T-helper 2 cell treated with Interferon-gamma antibody and Interleukin-4, amounts not matched to agents 100 ng/mL and 5 ng/mL, for 36 hours (primary cell): Measurements from ENCODE around the gene MYO18A. TPM values are rescaled to one million over a fixed set of nuclear protein-coding genes. Genes with fewer than 3 reads are reported as not detected.

Experiments used
- intact Hi-C: fragments of 100-400 bp; cut with micrococcal nuclease; formaldehyde crosslinking; loops from one replicate; pipeline ENCODE4 v1.15.1; 2023
- total RNA-seq: library from RNA; stranded (reverse); gene quantifications from 2 replicates; pipeline ENCODE4 v1.2.3, GENCODE V29; 2022

Gene MYO18A
- total RNA-seq, 1 donor from 2014 or later: 101 TPM

DNA sequence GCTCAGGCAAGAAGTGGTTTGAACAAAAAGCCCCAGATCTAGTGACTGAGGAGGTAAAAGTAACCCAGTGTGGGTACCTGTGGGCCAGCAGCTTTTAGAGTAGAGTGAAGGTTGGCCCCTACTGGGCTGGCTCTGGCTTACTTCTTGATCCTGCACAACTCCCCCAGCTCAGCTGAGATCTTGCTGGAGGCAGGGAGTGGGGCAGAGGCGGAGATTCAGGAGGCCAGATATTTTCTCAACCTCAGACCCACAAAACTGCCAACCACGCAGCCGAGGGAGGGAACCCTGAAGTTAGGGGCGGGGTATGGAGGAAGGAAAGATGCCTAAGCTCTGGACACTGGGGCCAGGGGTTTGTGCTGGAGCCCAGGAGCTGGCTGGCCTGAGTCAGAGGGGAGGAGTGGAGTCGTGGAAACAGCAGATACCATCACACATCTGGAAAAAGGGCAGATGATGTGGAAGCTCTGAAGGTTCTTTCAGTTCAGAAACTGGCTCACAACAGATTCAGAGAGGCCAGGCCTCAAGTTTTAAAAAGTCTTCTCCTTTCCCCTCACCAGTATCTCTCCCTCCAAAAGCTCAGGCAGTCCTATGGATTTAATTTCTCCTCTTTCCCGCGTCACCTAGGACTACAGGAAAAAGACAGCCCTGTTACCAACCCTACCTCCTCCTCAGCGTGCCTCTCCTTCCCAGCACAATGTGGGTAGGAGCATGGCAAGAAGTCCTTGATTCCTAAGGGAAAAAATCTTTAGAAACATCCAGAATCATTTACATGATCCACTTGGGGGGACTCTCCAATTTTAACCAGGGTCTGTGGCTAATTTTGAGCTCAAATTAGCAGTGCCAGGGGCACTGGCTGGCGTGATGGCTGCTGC is 48.1 kb downstream of the MYO18A start:
- intact Hi-C loops: no loop called here

DNA sequence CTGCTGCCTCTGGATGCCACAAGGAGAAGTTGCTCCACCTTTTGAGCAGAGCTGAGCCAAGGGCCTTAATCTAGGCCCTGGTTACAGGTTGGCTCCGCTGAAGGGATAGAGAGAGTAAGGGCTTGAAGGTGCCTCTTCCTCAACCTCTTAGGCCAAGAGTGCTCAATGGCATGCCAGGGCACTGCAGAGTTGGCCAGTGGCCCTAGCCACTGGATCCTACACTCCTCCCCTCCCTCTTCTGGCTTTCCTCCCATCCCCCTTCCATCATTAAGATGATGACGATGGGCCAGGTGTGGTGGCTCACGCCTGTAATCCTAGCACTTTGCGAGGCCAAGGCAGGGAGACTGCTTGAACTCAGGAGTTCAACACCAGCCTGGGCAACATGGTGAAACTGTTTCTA is 50.5 kb downstream of the MYO18A start:
- intact Hi-C loops: no loop called here

DNA sequence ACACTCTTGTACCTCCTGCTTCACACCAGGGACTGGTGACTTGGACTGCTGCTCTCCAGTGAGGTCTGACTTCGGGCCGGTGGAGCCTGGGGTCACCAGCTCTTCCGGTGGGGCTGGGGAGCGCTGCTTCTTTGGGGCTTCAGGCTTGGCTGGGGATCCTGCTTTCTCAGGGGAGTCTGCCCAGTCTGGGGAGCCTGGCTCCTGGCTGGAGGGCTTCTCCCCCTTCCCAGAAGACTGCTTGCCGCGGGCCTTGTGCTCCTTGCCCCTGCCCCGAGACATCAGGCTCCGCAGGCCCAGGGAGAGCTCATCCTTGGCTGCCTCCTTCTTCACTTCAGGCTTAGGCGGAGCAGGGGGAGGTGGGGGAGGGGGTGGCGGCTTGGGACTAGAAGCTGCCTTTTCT is 52.4 kb downstream of the MYO18A start:
- intact Hi-C loops: no loop called here

DNA sequence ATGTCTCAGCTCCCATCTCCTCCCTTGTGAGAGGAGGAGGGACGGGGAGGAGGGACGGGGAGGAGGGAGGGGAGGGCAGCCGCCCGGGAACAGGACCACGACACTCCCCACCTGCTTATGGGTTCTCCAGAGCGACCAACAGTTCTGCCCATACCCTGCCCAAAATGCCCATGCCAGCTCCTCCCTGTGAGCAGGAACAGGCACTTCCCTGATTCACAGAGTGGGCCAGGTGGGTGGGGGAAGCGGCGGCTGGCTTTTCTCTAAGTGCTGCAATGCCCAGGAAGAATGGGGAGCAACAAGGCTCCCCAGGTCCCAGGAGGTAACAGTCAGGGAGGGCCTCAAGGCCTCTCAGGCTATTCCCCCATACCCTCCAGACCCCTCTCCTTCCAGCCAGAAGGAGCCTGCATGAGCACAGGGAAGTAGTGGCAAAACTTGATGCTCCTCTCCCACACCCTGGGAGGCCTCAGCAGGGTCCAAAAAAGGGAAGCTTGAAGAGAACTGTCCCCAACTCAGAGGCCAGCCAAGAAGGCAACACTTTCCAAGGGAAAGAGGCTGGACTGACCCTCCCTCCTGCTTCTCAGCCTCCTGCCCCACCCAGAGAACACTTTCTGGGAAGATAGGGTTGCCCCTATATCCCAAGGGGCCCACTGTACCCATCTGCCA is 53.8 kb downstream of the MYO18A start:
- intact Hi-C loops: no loop called here

DNA sequence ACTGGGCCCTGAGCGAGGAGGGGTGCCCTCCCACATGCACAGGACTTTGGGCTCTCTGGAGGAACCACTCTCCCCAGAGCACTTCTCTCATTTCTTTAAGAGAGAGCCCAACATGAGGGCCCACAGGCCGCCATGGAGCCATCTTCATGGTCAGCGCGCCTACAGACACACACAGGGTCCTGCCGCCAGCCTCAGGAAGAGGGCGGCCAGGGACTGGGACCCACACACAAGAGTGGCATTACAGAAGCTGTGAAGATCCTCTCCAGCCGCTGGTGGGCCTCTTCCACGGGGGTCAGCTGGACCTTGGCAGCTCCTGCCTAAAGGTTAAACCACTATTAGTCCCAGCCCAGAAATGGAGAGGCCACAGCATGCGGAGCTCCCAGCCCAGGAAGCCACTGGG is 54.5 kb downstream of the MYO18A start:
- intact Hi-C loops: no loop called here

DNA sequence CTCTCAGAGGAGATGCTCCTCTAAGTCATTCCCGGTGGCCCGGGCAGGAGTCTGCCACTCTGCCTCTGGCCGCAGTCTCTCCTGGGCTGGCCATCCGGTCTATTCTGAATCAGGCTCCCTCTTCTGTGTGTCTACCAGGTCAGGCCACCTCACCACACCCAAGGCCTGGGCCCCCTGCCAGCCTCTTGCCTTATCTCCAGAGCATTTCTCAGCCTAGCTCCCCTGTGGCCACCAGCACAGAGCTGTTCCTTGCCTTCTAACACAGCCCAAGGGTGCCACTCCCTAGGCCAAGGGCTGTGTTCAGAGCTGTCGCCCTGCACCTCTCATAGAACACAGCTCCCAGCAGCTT is 55.3 kb downstream of the MYO18A start:
- intact Hi-C loops: loop anchor here (1.0 kb wide), 1 partner anchor 15 kb away; no protein-coding TSS in a partner anchor

DNA sequence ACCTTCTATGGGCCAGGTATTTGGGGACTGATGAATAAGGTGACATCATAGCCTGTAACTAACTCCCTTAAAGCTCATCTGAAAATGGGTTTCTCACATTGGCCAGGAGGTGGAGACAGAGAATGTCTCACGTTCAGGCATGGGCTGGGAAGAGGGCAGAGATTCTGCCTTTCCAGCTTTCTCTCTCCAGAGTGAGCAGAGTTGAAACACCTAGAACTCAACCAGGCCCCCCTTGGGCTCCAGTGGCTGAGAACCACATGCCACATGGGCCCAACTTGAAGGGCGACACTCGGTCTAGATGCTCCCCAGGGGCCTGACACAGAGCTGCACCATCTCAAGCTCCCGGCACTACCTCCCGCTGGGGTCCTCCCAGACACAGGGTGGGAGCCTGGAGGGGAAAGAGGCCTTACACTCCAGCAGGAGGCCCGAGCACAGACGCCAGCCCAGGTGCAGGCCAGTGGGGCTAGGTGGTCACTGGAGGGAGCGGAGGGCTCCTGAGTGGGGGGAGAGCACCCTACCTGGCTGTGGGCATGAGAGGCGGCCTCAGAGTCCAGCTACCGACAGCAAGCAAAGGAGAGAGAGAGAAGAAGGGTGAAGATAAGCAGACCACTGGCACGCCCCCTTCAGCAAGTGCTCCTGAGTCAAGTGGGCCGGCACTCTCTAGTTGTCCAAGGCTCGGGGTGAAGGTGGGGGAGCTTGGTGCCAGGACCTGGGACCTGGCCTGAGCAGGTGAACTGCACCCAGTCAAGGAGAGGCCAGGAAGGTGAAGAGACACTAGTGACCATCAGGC is 55.9 kb downstream of the MYO18A start:
- intact Hi-C loops: loop anchor here (1.0 kb wide), 1 partner anchor 16 kb away; no protein-coding TSS in a partner anchor

DNA sequence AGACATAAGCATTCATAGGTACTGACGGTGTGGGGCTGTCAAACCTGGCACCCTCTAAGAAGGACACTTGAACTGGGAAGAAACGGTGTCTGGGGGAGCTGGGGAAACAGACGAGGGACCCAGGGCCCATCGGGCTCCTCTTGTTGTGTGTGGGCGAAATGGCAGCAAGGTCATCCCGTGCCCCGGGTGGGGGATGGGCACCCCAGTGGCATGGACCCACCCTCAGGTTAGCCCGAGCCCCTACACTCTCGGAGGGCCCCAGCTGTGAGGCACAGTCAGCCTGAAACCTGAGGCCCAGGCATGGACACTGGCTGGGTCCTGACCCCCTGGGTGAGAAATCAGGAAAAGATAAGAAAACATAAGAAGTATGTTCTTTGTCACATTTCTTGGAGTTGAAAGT is 57.1 kb downstream of the MYO18A start:
- intact Hi-C loops: no loop called here

DNA sequence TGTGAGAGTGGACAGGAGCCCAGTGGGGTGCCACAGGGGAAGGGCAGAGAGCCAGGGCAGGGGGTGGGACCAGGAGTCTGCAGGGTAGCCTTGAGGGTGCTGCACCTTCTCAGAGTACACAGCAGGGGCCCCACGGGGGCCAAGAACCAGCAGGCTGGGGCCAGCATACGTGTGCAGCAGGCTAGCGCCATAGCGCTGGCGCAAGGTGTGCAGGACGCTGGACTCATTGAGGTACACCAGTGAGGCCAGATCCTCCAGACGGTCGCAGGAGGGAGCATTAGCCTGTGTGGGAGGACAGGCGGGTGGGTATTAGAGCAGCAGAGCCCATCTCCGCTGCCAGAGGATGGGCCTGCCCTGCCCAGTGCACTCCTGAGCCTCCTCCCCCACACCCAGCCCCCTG is 58.8 kb downstream of the MYO18A start:
- intact Hi-C loops: no loop called here

GRCh38 chr17:29120433-29120832 is 59.8 kb downstream of the MYO18A start:
- intact Hi-C loops: no loop called here

DNA sequence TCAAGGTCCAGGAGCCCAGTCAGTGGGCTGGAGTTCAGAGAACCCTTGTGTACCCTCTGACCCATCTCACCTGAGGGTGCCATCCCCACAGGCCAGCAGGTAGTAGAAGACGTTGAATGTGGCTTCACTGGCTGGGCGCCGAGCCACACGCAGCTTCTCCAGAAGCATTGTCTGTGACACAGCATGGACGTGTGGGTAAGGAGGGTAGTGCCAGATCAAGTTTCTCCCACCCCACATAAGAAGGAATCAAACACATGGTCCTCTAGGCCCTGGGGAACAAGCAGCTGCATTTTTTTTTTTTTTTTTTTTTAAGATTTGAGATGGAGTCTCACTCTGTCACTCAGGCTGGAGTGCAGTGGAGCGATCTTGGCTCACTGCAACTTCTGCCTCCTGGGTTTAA is 60.9 kb downstream of the MYO18A start:
- intact Hi-C loops: loop anchor here (5.0 kb wide), 1 partner anchor 167 kb away; the partner anchor contains the start of gene PHF12

DNA sequence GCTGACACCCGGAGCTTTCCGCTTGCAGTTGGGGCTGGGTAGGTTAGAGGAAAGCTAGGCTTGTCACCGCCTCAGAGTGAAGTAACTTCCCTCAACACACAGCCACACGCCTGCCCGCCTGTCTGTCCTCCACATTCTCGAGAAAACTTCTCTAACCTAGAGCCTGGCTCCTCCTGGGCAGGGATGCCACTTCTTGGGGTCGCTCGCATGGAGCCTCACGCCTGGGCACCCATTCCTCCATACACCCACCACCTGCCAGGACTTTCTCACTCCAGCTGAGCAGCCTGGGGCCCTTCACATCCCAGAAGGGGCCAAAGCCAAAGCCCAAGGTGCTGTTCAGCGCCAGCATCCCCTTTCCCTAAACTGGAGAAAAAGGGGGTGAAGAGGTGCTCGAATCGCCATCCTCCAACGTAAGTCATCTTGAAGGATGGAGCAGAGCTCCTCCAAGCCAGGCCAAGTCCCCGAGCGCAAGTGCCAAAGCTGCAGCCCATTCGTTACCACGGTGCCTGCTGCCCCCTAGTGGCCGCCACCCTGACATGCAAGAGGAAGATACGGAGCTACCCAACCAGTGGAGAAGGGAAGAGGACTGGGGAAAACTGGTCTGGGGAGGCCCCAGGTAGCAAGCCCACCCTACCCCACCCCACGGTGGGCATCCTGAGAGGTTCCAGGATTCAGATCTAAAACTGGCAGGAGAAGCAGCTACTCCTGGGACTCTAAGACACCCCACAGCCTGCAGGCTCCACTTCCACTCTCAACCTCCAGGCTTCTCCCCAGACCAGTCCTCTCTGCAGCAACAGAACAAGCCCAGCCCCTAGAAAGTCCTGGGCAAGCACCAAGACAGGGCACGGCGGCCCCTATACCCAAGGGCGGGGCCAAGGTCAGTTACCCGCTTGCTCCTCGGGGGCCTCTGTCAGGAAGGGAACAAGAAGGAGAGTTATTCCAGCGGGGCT is 63.1 kb downstream of the MYO18A start:
- intact Hi-C loops: loop anchor here (2.0 to 5.0 kb wide), 3 partner anchors 64 to 165 kb away; partner anchors contain the start of genes MYO18A and PHF12

GRCh38 chr17:29115961-29116803 is 64.0 kb downstream of the MYO18A start:
- intact Hi-C loops: loop anchor here (2.0 to 5.0 kb wide), 3 partner anchors 65 to 164 kb away; partner anchors contain the start of genes MYO18A and PHF12

DNA sequence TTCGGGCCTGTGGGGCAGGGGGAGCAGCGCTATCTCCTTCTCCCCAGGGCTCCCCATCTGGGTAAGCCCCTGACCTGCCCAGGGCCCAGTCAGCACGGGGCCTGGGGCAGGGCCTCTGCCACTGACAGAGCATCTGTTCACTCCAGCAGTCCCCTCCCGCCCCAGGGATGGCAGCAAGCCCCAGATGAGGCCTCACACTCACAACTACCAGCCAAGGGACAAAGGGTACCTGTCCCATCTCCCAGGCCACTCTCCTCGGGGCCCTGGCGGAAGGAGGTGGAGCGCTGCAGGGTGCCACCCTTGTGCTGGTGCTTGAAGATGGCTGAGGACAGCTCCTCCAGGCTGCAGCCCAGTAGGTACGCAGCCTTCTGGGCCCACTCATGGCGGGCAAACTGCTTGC is 64.8 kb downstream of the MYO18A start:
- intact Hi-C loops: loop anchor here (5.0 kb wide), 1 partner anchor 163 kb away; the partner anchor contains the start of gene PHF12

GRCh38 chr17:29114141-29114540 is 66.1 kb downstream of the MYO18A start:
- intact Hi-C loops: no loop called here

DNA sequence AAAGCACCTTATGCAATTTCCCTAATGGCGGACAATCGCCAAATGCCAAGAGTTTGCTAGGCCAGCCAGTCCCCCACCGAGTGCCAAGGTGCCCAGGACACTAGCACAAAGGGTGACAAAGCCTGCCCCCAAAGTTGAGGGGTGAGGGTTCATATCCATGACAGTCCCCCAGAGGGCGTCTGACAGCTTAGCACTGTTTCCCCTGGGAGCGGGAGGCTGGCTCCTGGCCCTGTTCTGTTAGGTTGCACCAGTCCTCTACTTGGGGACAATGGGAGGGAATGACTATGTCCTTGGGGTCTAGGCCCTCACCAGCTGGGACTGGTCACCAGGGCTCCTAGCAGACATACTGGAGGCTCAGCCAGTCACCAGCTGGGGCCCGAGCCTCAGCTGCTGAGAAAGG is 66.9 kb downstream of the MYO18A start:
- intact Hi-C loops: loop anchor here (2.0 kb wide), 1 partner anchor 387 kb away; the partner anchor contains the start of gene TLCD1

DNA sequence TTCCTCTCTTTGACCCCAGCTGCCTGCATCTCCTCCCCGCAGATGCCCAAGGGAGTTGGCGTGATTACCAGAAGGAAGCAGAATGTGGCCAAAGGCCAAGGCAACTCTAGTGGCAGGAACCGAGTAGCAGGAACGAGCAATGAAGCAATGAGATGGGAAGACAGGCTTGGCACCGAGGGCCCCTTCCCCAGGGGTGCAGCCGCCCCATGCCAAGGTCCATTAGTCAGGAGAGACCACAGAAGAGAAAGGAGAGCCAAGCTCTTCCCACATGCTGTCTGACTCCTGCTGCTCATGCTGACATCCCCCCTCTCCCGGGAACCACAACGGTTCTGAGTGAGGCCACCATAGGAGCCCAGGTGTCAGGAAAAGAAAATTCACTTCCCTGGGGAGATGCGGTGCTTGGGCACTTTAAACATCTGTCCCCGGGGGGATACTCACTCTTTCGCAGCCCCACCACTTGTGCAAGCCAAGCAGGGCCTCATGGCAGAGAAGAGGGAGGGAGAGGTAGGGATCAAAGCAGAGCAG is 67.4 kb downstream of the MYO18A start:
- intact Hi-C loops: loop anchor here (2.0 kb wide), 1 partner anchor 386 kb away; the partner anchor contains the start of gene TLCD1

- intact Hi-C loops: loop anchor here (1.0 to 2.0 kb wide), 2 partner anchors 147 to 385 kb away; partner anchors contain the start of gene TLCD1
Measured at GRCh38 chr17:29111816-29112499, 68.2 kb downstream of the MYO18A start.
